Colon (tissue), 2 donors: ENCODE data around the gene ITLN1.
"Not testable (repeated sequence)": the region's sequence is repeated elsewhere in the genome, so short reads cannot be mapped to it uniquely, and the experiment has no call there.

Experiments
- FAIRE-seq: peaks from 2 replicates; lab custom pipeline; 2012; peaks lifted over from hg19 to GRCh38; lab: Jason Lieb, UNC
- donor health status: control.
- donor health status: control.

Gene ITLN1

GRCh38 chr1:160885042-160885441 is at the start of gene ITLN1:
ITLN1 (minus strand) TSS chr1:160885180; CDS start chr1:160884877, 303 bp downstream.
- FAIRE-seq, result no peak

GRCh38 chr1:160933305-160933704 is 48.3 kb upstream of the ITLN1 start:
- not testable (repeated sequence) for FAIRE-seq

GRCh38 chr1:160925652-160926244 is 40.8 kb upstream of the ITLN1 start:
- FAIRE-seq, result no peak

- FAIRE-seq, result no peak
Observed at GRCh38 chr1:160924791-160925651, 40.0 kb upstream of the ITLN1 start.

- FAIRE-seq, result no peak
Observed at GRCh38 chr1:160916666-160917065, 31.7 kb upstream of the ITLN1 start.

- not testable (repeated sequence) for FAIRE-seq
Observed at GRCh38 chr1:160913229-160913628, 28.2 kb upstream of the ITLN1 start.

- no peak for FAIRE-seq
Observed at GRCh38 chr1:160911925-160912324, 26.9 kb upstream of the ITLN1 start.

- FAIRE-seq, result no peak
Observed at GRCh38 chr1:160911441-160911840, 26.5 kb upstream of the ITLN1 start.

GRCh38 chr1:160910170-160910750 is 25.3 kb upstream of the ITLN1 start:
- FAIRE-seq, result no peak

GRCh38 chr1:160907976-160908375 is 23.0 kb upstream of the ITLN1 start:
- no peak for FAIRE-seq

GRCh38 chr1:160905617-160905989 is 20.6 kb upstream of the ITLN1 start:
- no peak for FAIRE-seq

- FAIRE-seq, result no peak
Observed at GRCh38 chr1:160904783-160905616, 20.0 kb upstream of the ITLN1 start.

GRCh38 chr1:160902251-160902650 is 17.3 kb upstream of the ITLN1 start:
- FAIRE-seq, result not testable (repeated sequence)

- FAIRE-seq, result no peak
Observed at GRCh38 chr1:160901768-160902167, 16.8 kb upstream of the ITLN1 start.

- FAIRE-seq, result not testable (repeated sequence)
Observed at GRCh38 chr1:160900683-160901082, 15.7 kb upstream of the ITLN1 start.

GRCh38 chr1:160894368-160895135 is 9.6 kb upstream of the ITLN1 start:
- not testable (repeated sequence) for FAIRE-seq

- no peak for FAIRE-seq
Observed at GRCh38 chr1:160891474-160891873, 6.5 kb upstream of the ITLN1 start.

GRCh38 chr1:160888926-160889325 is 3.9 kb upstream of the ITLN1 start:
- FAIRE-seq, result no peak

- FAIRE-seq, result no peak
Observed at GRCh38 chr1:160887071-160887470, 2.1 kb upstream of the ITLN1 start.

- no peak for FAIRE-seq
Observed at GRCh38 chr1:160884579-160884978, 401 bp downstream of the ITLN1 start.
